Measurements from ENCODE around the gene RNF5.

Gene RNF5

DNA sequence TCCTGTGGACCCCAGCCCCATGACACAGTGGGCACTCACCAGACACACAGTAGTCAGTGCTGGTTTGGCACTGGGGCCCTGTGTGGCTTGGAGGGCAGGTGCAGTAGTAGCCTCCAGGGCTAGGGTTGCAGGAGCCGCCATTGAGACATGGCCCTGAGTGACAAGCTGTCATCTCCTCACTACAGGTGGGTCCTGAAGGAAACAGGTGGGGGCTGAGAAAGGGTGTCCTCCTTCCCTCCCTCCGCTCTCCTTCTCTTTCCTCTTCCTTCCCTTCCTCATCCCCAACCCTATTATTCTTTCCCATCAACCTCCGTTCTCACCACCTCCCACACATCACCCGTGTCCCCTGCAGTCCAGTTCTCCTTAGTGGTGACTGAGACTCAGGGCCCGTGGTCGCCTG lies 35.4 kb downstream of the RNF5 start:
- no peak for DNase-seq

DNA sequence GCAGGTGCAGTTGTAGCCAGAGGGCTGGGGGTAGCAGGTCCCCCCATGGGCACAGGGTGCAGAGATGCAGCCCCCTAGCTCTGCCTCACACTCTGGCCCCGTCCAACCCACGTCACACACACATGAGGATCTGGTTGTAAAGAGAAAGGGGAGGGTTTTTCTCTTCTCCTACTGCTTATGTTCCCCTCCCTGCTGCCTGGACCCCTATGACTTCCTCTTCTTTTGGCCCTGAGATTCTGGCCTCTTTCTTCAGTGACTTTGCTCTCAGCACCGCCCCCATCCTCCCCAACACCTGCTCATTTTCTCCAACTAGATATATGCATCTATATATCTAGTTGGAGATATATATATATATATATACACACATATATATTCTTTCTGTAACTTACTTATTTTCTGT lies 35.9 kb downstream of the RNF5 start:
- DNase-seq: no peak

DNA sequence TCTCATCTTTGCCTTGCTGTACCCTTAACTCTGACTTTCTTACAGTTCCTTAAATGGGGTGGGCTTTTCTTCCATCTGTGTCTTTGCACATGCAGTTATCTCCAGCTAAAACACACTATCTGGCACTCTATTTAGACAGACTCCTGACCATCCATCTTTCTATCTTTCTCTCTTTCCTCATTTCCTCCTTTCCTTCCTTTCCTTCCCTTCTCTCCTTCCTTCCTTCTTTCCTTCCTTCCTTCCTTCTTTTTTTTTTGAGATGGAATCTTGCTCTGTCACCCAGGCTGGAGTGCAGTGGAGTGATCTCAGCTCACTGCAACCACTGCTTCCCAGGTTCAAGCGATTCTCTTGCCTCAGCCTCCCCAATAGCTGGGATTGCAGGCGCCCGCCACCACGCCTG lies 37.4 kb downstream of the RNF5 start:
- DNase-seq: no peak

DNA sequence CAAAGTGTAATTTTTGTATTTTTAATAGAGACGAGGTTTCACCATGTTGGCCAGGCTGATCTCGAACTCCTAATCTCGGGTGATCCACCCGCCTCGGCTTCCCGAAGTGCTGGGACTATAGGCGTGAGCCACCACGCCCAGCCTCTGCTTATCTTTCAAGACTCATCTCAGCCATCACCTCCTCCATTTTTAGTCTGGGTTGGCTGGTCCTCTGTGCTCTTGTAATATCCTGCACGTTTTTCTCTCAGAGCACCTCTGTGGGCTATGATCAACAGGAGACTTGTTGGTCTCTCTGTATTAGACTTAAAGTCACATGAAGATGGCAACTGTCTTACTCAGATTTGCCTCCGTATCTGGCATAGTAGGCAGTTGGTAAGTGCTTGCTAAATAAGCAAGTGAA lies 38.1 kb downstream of the RNF5 start:
- DNase-seq: no peak

DNA sequence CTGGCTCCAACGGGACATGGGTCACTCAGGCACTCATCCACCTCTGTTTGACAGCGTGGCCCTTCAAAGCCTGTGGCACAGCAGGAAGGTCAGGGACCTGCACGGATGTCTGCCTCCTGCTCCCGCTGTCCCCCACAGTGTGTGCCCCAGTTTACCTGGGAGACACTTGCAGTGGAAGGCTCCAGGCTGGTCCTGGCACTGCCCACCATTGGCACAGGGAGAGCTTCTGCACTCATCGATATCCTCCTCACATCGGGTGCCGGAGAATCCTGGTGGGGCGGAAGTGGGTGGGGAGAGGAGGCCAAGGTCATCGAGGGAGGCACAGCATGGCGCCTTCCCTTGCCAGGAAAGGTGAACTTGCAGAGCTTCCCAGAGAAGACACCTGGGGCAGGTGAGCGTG lies 38.8 kb downstream of the RNF5 start:
- DNase-seq: no peak

DNA sequence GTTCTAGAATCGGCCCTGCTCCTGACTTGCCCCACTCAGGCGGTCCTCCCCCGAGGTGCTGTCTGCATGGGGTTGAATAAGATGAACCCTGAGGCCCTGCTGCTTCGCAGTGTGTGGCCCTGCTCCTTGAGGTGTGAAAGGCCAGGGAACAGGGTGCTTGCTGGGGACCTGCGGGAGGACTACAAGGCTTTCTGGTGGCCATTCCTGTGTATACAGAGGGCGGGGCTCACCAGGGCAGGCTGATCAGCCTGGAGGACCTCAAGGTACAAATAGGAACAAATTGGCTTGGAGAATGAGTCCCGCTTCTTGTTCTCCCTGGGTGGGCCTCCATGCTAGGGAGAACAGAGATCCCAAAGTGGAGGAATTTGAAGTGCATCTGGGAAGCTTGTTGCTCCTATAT lies 40.0 kb downstream of the RNF5 start:
- no peak for DNase-seq

DNA sequence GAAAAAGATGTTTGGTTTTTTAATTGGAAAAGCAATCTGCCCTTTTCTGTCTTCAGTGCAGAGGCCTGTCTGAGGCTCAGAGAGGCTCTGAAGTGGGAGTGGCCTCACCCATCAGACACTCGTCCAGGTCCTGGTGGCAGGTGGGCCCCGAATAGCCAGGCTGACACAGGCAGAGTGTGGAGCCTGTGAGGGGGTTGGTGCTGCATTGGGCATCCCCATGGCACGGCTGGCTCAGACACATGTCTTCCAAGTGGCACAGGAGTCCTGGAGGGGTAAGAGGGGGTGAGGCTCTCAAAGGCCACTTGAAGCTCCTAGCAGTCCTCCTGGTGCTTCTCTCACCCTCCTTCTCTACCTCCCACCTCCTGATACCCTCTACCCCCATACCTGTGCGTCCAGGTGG lies 41.8 kb downstream of the RNF5 start:
- DNase-seq: no peak

DNA sequence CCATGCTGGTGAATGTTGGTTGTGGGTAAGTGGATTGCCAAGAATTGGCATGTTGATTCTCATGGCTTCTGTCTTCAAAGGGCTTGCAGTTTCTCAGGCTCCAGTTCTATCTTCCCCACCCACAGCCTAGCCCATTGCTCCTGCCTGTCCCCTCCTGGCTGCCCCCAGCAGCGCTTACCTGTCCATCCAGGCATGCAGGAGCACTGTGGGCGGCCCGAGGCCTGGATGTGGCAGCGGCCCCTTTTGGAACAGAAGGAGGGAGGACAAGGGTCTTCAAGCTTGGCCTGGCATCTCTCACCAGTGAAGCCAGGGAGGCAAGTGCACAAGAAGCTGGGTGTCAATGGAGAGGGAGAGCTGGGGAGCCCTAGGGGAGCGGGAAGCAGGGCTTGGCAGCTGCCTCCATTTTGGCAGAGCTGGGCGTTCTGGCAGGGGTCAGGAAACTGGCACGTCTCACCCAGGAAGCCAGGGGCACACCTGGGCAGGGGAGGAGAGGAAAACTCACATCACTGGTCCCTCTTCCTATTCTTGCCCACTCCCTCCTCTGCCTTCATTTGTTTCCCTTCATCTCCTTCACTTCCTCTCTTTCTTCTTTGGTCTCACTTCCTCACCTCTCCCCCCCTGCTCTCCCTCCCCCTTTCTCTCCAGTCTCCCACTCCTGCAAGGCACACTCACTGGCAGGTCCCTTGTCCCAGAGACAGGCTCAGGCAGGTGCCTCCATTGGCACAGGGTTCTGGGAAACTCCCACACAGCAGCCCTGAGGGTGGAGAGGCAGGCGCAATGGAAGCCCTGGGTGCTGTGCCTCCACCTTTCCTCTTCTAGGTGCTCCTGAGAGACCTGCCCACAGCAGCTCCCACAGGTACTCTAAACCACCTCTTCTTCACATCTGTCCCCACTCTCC lies 44.4 kb downstream of the RNF5 start:
- DNase-seq: no peak

DNA sequence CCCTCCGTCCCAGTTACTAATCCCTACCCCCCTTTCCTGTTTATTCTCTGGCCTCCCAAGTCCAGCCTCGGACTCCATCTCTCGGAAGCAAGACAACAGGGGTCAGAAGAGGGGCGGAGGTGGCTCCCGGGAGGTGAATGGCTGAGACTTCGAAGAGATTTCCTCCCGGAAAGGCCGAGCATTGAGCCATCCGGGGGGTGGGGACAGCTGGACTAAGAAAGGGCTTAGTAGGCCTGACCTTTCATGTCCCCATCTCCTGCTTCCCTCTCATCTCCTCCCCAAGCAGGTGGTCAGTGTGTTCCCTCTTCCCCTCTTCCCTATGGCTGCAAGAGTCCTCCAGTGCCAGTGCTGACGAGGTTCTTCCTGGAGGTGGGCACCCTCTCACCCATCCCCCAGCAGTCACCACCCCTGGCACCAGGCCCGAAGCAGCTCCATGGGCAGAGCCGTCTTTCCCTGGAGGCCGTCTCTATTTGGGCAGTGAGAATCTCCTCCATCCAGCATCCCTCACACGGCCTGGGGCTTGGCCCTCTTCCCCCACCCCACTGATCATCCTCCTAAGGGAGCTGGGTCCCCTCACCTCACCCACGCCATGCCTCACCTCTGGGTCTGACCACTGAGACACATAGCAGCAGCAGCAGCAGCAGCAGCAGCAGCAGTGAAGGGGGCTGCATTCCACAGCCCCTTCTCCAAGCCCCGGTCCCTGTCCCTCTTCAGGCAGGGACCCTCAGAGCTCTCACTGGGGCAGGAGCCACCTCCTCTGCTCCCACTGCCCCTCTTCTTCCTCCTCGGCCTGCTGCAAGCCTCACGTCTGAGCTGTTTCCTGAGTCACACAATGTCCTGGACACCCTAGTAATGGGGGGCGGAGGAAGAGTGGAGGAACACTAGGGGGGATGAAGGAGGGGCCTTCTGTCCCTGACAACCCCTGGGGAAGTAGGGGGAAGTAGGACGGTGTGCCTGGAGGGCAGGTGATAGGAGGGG lies 45.3 kb downstream of the RNF5 start, which contains the start of gene NOTCH4:
Gene NOTCH4, minus strand, starts transcription at position 810 of the 978 bp plus-strand sequence. Its CDS starts 139 bp downstream, at position 671.
- DNase-seq: no peak

DNA sequence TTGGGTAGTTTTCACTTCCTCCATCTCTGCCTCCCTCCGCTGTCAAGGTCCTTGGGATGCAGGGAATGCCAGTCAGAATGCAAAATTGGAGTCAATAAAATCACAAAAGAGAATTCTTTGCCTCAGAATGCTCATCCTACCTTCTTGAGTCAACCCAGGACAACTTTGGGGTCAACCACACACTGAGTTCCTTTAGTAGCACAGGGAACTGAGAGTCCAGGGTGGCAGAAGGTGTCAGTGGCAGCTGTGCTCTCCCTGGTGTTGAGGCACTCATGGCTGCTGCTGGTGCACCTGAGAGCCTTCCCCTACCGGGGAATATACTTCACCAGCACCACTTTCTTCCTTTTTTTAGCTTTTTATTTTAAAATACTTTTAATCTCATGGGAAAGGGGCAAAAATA lies 46.5 kb downstream of the RNF5 start:
- no peak for DNase-seq

DNA sequence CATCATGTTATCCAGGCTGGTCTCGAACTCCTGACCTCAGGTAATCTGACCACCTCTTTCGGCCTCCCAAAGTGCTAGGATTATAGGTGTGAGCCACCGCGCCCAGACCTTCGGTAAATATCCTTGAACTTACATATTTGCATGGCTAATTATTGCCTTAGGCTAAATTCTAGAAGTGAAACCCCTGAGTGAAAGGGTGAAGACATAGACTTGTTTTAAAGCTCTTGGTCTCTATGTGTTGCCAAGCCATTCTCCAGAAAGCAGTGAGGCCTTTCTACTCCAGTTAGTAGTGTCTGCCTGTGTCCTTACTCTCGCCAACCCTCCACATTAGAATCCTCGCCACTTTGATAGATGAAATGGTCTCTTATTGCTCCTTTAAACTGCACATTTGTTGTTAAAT lies 48.2 kb downstream of the RNF5 start:
- no peak for DNase-seq

Measured in activated CD4-positive, alpha-beta T cell treated with anti-CD3 and anti-CD28 coated beads for 1 hour (primary cell).